Astrocyte (in vitro differentiated cells and primary cell): ENCODE data around the gene LMBRD1. TPM values are rescaled to one million over a fixed set of nuclear protein-coding genes. Genes with fewer than 3 reads are reported as not detected.

Experiments
- DNase-seq: peaks from one replicate; pipeline ENCODE4 v3.0.0-alpha.2; 2010; ENCODE audit warnings: low read depth
- FAIRE-seq: peaks from 2 replicates; lab custom pipeline; 2011; peaks lifted over from hg19 to GRCh38; lab: Jason Lieb, UNC
- H2AFZ ChIP-seq: 2 replicates; pipeline ENCODE4 v1.6.0; 2012; ENCODE audit warnings: low read depth, low read length, inconsistent platforms
- H3K27ac ChIP-seq: 2 replicates; pipeline ENCODE4 v1.5.1; 2011; ENCODE audit warnings: low read depth, low read length, inconsistent platforms
- H3K27me3 ChIP-seq: 2 replicates; pipeline ENCODE4 v1.6.0; 2011; ENCODE audit warnings: low read length, inconsistent platforms; ENCODE audit not compliant: insufficient read depth
- H3K36me3 ChIP-seq: 2 replicates; pipeline ENCODE4 v1.5.1; 2011; ENCODE audit warnings: low read length, inconsistent platforms; ENCODE audit not compliant: insufficient read depth
- H3K4me1 ChIP-seq: 2 replicates; pipeline ENCODE4 v1.5.1; 2011; ENCODE audit warnings: low read length, inconsistent platforms; ENCODE audit not compliant: insufficient read depth
- H3K4me2 ChIP-seq: 2 replicates; pipeline ENCODE4 v1.6.0; 2012; ENCODE audit warnings: low read length, inconsistent platforms
- H3K4me3 ChIP-seq: 2 replicates; pipeline ENCODE4 v1.5.1; 2011; ENCODE audit warnings: low read depth, mild to moderate bottlenecking, low read length, inconsistent platforms; ENCODE audit not compliant: insufficient read depth
- H3K79me2 ChIP-seq: 2 replicates; pipeline ENCODE4 v1.6.0; 2012; ENCODE audit warnings: mild to moderate bottlenecking, low read length, inconsistent platforms; ENCODE audit not compliant: insufficient read depth
- H3K9ac ChIP-seq: 2 replicates; pipeline ENCODE4 v1.6.0; 2012; ENCODE audit warnings: mild to moderate bottlenecking, low read length, inconsistent platforms
- H3K9me3 ChIP-seq: 2 replicates; pipeline ENCODE4 v1.5.1; 2012; ENCODE audit warnings: low read depth, mild to moderate bottlenecking, low read length, inconsistent platforms; ENCODE audit not compliant: insufficient read depth
- H4K20me1 ChIP-seq: 2 replicates; pipeline ENCODE4 v1.6.0; 2012; ENCODE audit warnings: low read length, inconsistent platforms; ENCODE audit not compliant: insufficient read depth
- H3K27ac Mint-ChIP-seq: one replicate; pipeline ENCODE4 v1.8.0; 2021; ENCODE audit warnings: mild to moderate bottlenecking, mixed read lengths; ENCODE audit not compliant: unreplicated experiment
- H3K27me3 Mint-ChIP-seq: one replicate; pipeline ENCODE4 v1.8.0; 2021; ENCODE audit warnings: low read depth, mixed read lengths; ENCODE audit not compliant: unreplicated experiment
- H3K36me3 Mint-ChIP-seq: one replicate; pipeline ENCODE4 v1.8.0; 2021; ENCODE audit warnings: low read depth, mixed read lengths; ENCODE audit not compliant: unreplicated experiment
- H3K4me1 Mint-ChIP-seq: one replicate; pipeline ENCODE4 v1.8.0; 2021; ENCODE audit warnings: low read depth, mixed read lengths; ENCODE audit not compliant: unreplicated experiment
- H3K4me3 Mint-ChIP-seq: one replicate; pipeline ENCODE4 v1.8.0; 2021; ENCODE audit warnings: mild to moderate bottlenecking, moderate library complexity, mixed read lengths; ENCODE audit not compliant: unreplicated experiment
- H3K9me3 Mint-ChIP-seq: one replicate; pipeline ENCODE4 v1.8.0; 2021; ENCODE audit warnings: mild to moderate bottlenecking, mixed read lengths; ENCODE audit not compliant: unreplicated experiment
- CTCF ChIP-seq: IDR thresholded peaks from 2 replicates; pipeline ENCODE4 v1.5.1; 2011; ENCODE audit warnings: low read depth, mild to moderate bottlenecking, inconsistent platforms, low read length, moderate library complexity; ENCODE audit not compliant: insufficient read depth
- EZH2 ChIP-seq: IDR thresholded peaks from 2 replicates; pipeline ENCODE4 v1.6.1; 2012; ENCODE audit warnings: mild to moderate bottlenecking, low read length, inconsistent platforms; ENCODE audit not compliant: insufficient read depth
- total RNA-seq: library from RNA; stranded (reverse); gene quantifications from 2 replicates; pipeline ENCODE4 v1.2.1, GENCODE V29; 2021

LMBRD1 gene
- total RNA-seq, 1 donor from 2014 or later: 22.0 TPM

- no peak overlapping the region for H3K27ac ChIP-seq
- no peak overlapping the region for H3K27ac Mint-ChIP-seq
- no peak overlapping the region for H3K4me3 ChIP-seq
- H3K4me2 ChIP-seq: no peak overlapping the region
- H3K9me3 Mint-ChIP-seq: no peaks in the 10 kb centered on the region
- H4K20me1 ChIP-seq: peaks cover 5% of the 10 kb centered on the region
- TF ChIP-seq CTCF (no peak), EZH2 (no peak)
- peaks cover 3% of the 10 kb centered on the region for H3K36me3 Mint-ChIP-seq
- no peaks in the 10 kb centered on the region for H3K9me3 ChIP-seq
- no peaks in the 10 kb centered on the region for H3K27me3 Mint-ChIP-seq
- no peaks in the 10 kb centered on the region for H3K27me3 ChIP-seq
- H3K79me2 ChIP-seq: no peaks in the 10 kb centered on the region
- no peaks in the 10 kb centered on the region for H3K36me3 ChIP-seq
- H3K9ac ChIP-seq: no peak overlapping the region
- no peak overlapping the region for H3K4me3 Mint-ChIP-seq
- no peaks in the 10 kb centered on the region for H3K4me1 Mint-ChIP-seq
- H3K4me1 ChIP-seq: no peaks in the 10 kb centered on the region
- H2AFZ ChIP-seq: no peak overlapping the region
- no peak for FAIRE-seq
- no peak for DNase-seq
Measured at GRCh38 chr6:69780585-69781178, 16.1 kb downstream of the LMBRD1 start.

GRCh38 chr6:69775941-69776340, 20.9 kb downstream of the LMBRD1 start:
- no peaks in the 10 kb centered on the region for H4K20me1 ChIP-seq
- no peaks in the 10 kb centered on the region for H3K36me3 ChIP-seq
- FAIRE-seq (no peak), DNase-seq (no peak)
- no peaks in the 10 kb centered on the region for H3K4me1 ChIP-seq
- H3K4me3 ChIP-seq: no peak overlapping the region
- no peaks in the 10 kb centered on the region for H3K27me3 ChIP-seq
- no peaks in the 10 kb centered on the region for H3K9me3 ChIP-seq
- no peak overlapping the region for H3K9ac ChIP-seq
- Mint-ChIP-seq H3K9me3 (no peaks in the 10 kb centered on the region), H3K4me1 (peaks cover 7% of the 10 kb centered on the region), H3K27me3 (no peaks in the 10 kb centered on the region), H3K36me3 (peaks cover 5% of the 10 kb centered on the region), H3K4me3 (no peak overlapping the region), H3K27ac (no peak overlapping the region)
- TF ChIP-seq EZH2 (no peak), CTCF (no peak)
- H3K79me2 ChIP-seq: no peaks in the 10 kb centered on the region
- H2AFZ ChIP-seq: no peak overlapping the region
- no peak overlapping the region for H3K27ac ChIP-seq
- H3K4me2 ChIP-seq: no peak overlapping the region

GRCh38 chr6:69775585-69775849, 21.3 kb downstream of the LMBRD1 start:
- no peak overlapping the region for H2AFZ ChIP-seq
- H3K36me3 Mint-ChIP-seq: peaks cover 5% of the 10 kb centered on the region
- DNase-seq: no peak

More at GRCh38 chr6:69775585-69775849, 21.3 kb downstream of the LMBRD1 start:
- no peaks in the 10 kb centered on the region for H4K20me1 ChIP-seq
- no peak overlapping the region for H3K4me3 ChIP-seq
- no peaks in the 10 kb centered on the region for H3K9me3 ChIP-seq
- TF ChIP-seq EZH2: no peak
- TF ChIP-seq CTCF: no peak
- H3K4me1 Mint-ChIP-seq: peaks cover 7% of the 10 kb centered on the region
- H3K79me2 ChIP-seq: no peaks in the 10 kb centered on the region
- no peak overlapping the region for H3K27ac Mint-ChIP-seq
- no peaks in the 10 kb centered on the region for H3K27me3 ChIP-seq
- no peak overlapping the region for H3K27ac ChIP-seq
- H3K9ac ChIP-seq: no peak overlapping the region
- no peak overlapping the region for H3K4me3 Mint-ChIP-seq
- no peaks in the 10 kb centered on the region for H3K9me3 Mint-ChIP-seq
- no peak for FAIRE-seq
- no peak overlapping the region for H3K4me2 ChIP-seq
- no peaks in the 10 kb centered on the region for H3K36me3 ChIP-seq
- no peaks in the 10 kb centered on the region for H3K4me1 ChIP-seq
- H3K27me3 Mint-ChIP-seq: no peaks in the 10 kb centered on the region
